NB4 (cell line): ENCODE measurements around the gene TFEB.

ENCODE experiments used
- DNase-seq: peaks from one replicate; pipeline ENCODE4 v3.0.0; 2010; ENCODE audit warnings: low read depth
- H3K4me3 ChIP-seq: one replicate; pipeline ENCODE4 v1.5.1; 2011; ENCODE audit warnings: mild to moderate bottlenecking, low read depth, low read length, moderate library complexity
- CTCF ChIP-seq: IDR thresholded peaks from one replicate; pipeline ENCODE4 v1.5.1; 2012; ENCODE audit warnings: low read depth, low read length
- MAX ChIP-seq: IDR thresholded peaks from 2 replicates; pipeline ENCODE4 v1.6.1; 2011; ENCODE audit warnings: low read depth, low read length
- MYC ChIP-seq: IDR thresholded peaks from 2 replicates; pipeline ENCODE4 v1.6.1; 2011; ENCODE audit warnings: low read depth, low read length
- POLR2A ChIP-seq: IDR thresholded peaks from 2 replicates; pipeline ENCODE4 v1.6.1; 2011; ENCODE audit warnings: mild to moderate bottlenecking; ENCODE audit not compliant: insufficient read length; ENCODE audit errors: extremely low read depth

TFEB gene

GRCh38 chr6:41682497-41683272 is 52.7 kb downstream of the TFEB start:
- TF ChIP-seq MAX (no peak), MYC (no peak), POLR2A (no peak), CTCF (no peak)
- no peak overlapping the region for H3K4me3 ChIP-seq
- no peak for DNase-seq

- DNase-seq: peak; percentile 87
- TF ChIP-seq CTCF (peak; percentile 71), MAX (peak; percentile 24; the same call in 1 of the 2 replicates), POLR2A (no peak)
- no peak overlapping the region for H3K4me3 ChIP-seq
Measured at GRCh38 chr6:41682056-41682477, 53.3 kb downstream of the TFEB start.

GRCh38 chr6:41680182-41680965 is 55.0 kb downstream of the TFEB start:
- no peak overlapping the region for H3K4me3 ChIP-seq
- no peak for DNase-seq
- no peak for TF ChIP-seq CTCF
- no peak for TF ChIP-seq MAX
- TF ChIP-seq POLR2A: no peak
- TF ChIP-seq MYC: no peak

- TF ChIP-seq POLR2A (no peak), CTCF (no peak), MAX (no peak), MYC (no peak)
- no peak for DNase-seq
- no peak overlapping the region for H3K4me3 ChIP-seq
Measured at GRCh38 chr6:41679696-41680095, 55.7 kb downstream of the TFEB start.

GRCh38 chr6:41678511-41679084 is 56.8 kb downstream of the TFEB start:
- no peak overlapping the region for H3K4me3 ChIP-seq
- no peak for DNase-seq
- no peak for TF ChIP-seq MYC
- no peak for TF ChIP-seq MAX
- TF ChIP-seq CTCF: no peak
- TF ChIP-seq POLR2A: no peak
